ENCODE data around the gene BBOX1. TPM values are rescaled to one million over a fixed set of nuclear protein-coding genes. Genes with fewer than 3 reads are reported as not detected.

Gene BBOX1
- polyA plus RNA-seq, 3 donors = not detected

- DNase-seq = no peak
- H4K20me1 ChIP-seq (ENCODE audit: insufficient read depth, low read length) = no peaks in the 10 kb centered on the region
- Mint-ChIP-seq H3K27ac (peak overlapping the region in 1 of 7 donors; percentile 36), H3K36me3 (no peaks in the 10 kb centered on the region), H3K9me3 (peaks cover 0 to 12% (median 3%) of the 10 kb centered on the region in 7 donors), H3K27me3 (ENCODE audit: low read depth in 3 of 3) (no peaks in the 10 kb centered on the region), H3K4me1 (no peaks in the 10 kb centered on the region), H3K4me3 (no peak overlapping the region)
- H2AFZ ChIP-seq (ENCODE audit: insufficient read depth, low read depth, low read length, poor library complexity, severe bottlenecking) = no peak overlapping the region
- no peak for TF ChIP-seq CTCF (IDR thresholded peaks at IDR 0.05)
- no peak overlapping the region for H3K4me2 ChIP-seq (replicated peaks; ENCODE audit: extremely low read depth, low read length, poor library complexity, severe bottlenecking)
- no peak overlapping the region for H3K9ac ChIP-seq (ENCODE audit: insufficient read depth, low read length, poor library complexity, severe bottlenecking)
- intact Hi-C loops (cut with micrococcal nuclease) = no loop called here
- H3K4me1 ChIP-seq (ENCODE audit: control insufficient read depth in 1 of 2, insufficient read depth in 2 of 2, low read length in 2 of 2) = no peaks in the 10 kb centered on the region
- H3K4me3 ChIP-seq (replicated peaks in 1 of 3; ENCODE audit: low read depth in 2 of 3, low read length in 3 of 3) = no peak overlapping the region
- no CpG with 5 or more reads among the region's 1 CpG for WGBS (ENCODE audit: insufficient coverage)
- H3K36me3 ChIP-seq (replicated peaks in 1 of 2; ENCODE audit: control insufficient read depth in 1 of 2, insufficient read depth in 2 of 2, low read length in 2 of 2) = no peaks in the 10 kb centered on the region
- H3K27me3 ChIP-seq (ENCODE audit: control insufficient read depth in 2 of 2, insufficient read depth in 2 of 2, low read length in 2 of 2) = no peaks in the 10 kb centered on the region
- no peaks in the 10 kb centered on the region for H3K79me2 ChIP-seq (ENCODE audit: insufficient read depth, low read length)
- H3K27ac ChIP-seq (ENCODE audit: low read depth in 1 of 2, low read length in 2 of 2) = no peak overlapping the region
- H3K9me3 ChIP-seq (replicated peaks in 1 of 2; ENCODE audit: control insufficient read depth in 1 of 2, insufficient read depth in 1 of 2, low read length in 2 of 2) = peaks cover 4 to 7% of the 10 kb centered on the region in 2 donors
Observed at GRCh38 chr11:27058456-27058855, 17.8 kb downstream of the BBOX1 start.

- Histone ChIP-seq H3K4me2 (replicated peaks; ENCODE audit: extremely low read depth, low read length, poor library complexity, severe bottlenecking) (no peak overlapping the region), H3K9me3 (replicated peaks in 1 of 2; ENCODE audit: control insufficient read depth in 1 of 2, insufficient read depth in 1 of 2, low read length in 2 of 2) (peaks cover 4 to 7% of the 10 kb centered on the region in 2 donors), H3K27me3 (ENCODE audit: control insufficient read depth in 2 of 2, insufficient read depth in 2 of 2, low read length in 2 of 2) (no peaks in the 10 kb centered on the region), H3K9ac (ENCODE audit: insufficient read depth, low read length, poor library complexity, severe bottlenecking) (no peak overlapping the region), H3K4me1 (ENCODE audit: control insufficient read depth in 1 of 2, insufficient read depth in 2 of 2, low read length in 2 of 2) (no peaks in the 10 kb centered on the region), H3K4me3 (replicated peaks in 1 of 3; ENCODE audit: low read depth in 2 of 3, low read length in 3 of 3) (no peak overlapping the region), H3K27ac (ENCODE audit: low read depth in 1 of 2, low read length in 2 of 2) (no peak overlapping the region), H3K79me2 (ENCODE audit: insufficient read depth, low read length) (no peaks in the 10 kb centered on the region), H2AFZ (ENCODE audit: insufficient read depth, low read depth, low read length, poor library complexity, severe bottlenecking) (no peak overlapping the region), H3K36me3 (replicated peaks in 1 of 2; ENCODE audit: control insufficient read depth in 1 of 2, insufficient read depth in 2 of 2, low read length in 2 of 2) (no peaks in the 10 kb centered on the region), H4K20me1 (ENCODE audit: insufficient read depth, low read length) (no peaks in the 10 kb centered on the region)
- peaks cover 0 to 12% (median 3%) of the 10 kb centered on the region in 7 donors for H3K9me3 Mint-ChIP-seq
- H3K4me3 Mint-ChIP-seq = no peak overlapping the region
- H3K36me3 Mint-ChIP-seq = no peaks in the 10 kb centered on the region
- no peaks in the 10 kb centered on the region for H3K4me1 Mint-ChIP-seq
- intact Hi-C loops (cut with micrococcal nuclease) = no loop called here
- DNase-seq = no peak
- no peak for TF ChIP-seq CTCF (IDR thresholded peaks at IDR 0.05)
- H3K27me3 Mint-ChIP-seq (ENCODE audit: low read depth in 3 of 3) = no peaks in the 10 kb centered on the region
- no peak overlapping the region for H3K27ac Mint-ChIP-seq
- 67% methylated on average over 3 of the region's 3 CpGs for WGBS (ENCODE audit: insufficient coverage)
Observed at GRCh38 chr11:27059431-27059830, 18.8 kb downstream of the BBOX1 start.

All from CD14-positive monocyte (primary cell).